Endothelial cell of umbilical vein (primary cell): Measurements from ENCODE around the gene KIF4A. TPM values are rescaled to one million over a fixed set of nuclear protein-coding genes. Genes with fewer than 3 reads are reported as not detected.
A peak's percentile ranks its signal among the peaks of the same experiment; 100 is the strongest.

Experiments
- BruUV-seq: library from RNA; stranded (reverse); fragments of 400-500 nt; replicated peaks from 2 replicates; lab custom pipeline; 2021; lab: Mats Ljungman, UMichigan
- CTCF ChIA-PET: fragments of 300-600, 350-600 bp; sonication (Branson Sonifier 250); formaldehyde crosslinking; loops from one replicate; lab custom pipeline; 2021; ENCODE audit warnings: antibody characterized with exemption, inconsistent platforms; lab: Charles Lee
- POLR2A ChIA-PET: fragments of 300-600, 350-600 bp; sonication (Branson Sonifier 250); formaldehyde crosslinking; loops from one replicate; lab custom pipeline; 2021; ENCODE audit warnings: antibody characterized with exemption, inconsistent platforms; lab: Charles Lee
- DNase-seq: peaks from one replicate; pipeline ENCODE4 v3.0.0-alpha.2; 2011; ENCODE audit warnings: low read depth, low spot score
- FAIRE-seq: peaks from 2 replicates; lab custom pipeline; 2011; peaks lifted over from hg19 to GRCh38; lab: Jason Lieb, UNC
- H2AFZ ChIP-seq: 2 replicates; pipeline ENCODE4 v1.6.0; 2012; ENCODE audit warnings: low read depth, low read length, control low read depth, inconsistent platforms
- H3K27ac ChIP-seq: 2 replicates; pipeline ENCODE4 v1.5.1; 2011; ENCODE audit warnings: low read depth, mild to moderate bottlenecking, control low read depth, low read length, moderate library complexity; ENCODE audit not compliant: insufficient read depth
- H3K27me3 ChIP-seq, 2 experiments: 2 replicates each; pipeline versions ENCODE4 v1.6.0 to v1.6.1; 2011; ENCODE audit warnings: low read length in 2 of 2, mixed read lengths in 1 of 2; ENCODE audit not compliant: control insufficient read depth in 2 of 2, insufficient read depth in 2 of 2
- H3K36me3 ChIP-seq, 2 experiments: 2 replicates in 1 of 2; 3 replicates in 1 of 2; pipeline ENCODE4 v1.5.1; 2011; ENCODE audit warnings: low read length in 2 of 2, mild to moderate bottlenecking in 1 of 2, moderate library complexity in 1 of 2; ENCODE audit not compliant: control insufficient read depth in 2 of 2, insufficient read depth in 2 of 2; ENCODE audit errors: extremely low read depth in 1 of 2
- H3K4me1 ChIP-seq: 3 replicates; pipeline ENCODE4 v1.5.1; 2011; ENCODE audit warnings: mild to moderate bottlenecking, low read length; ENCODE audit not compliant: control insufficient read depth, insufficient read depth; ENCODE audit errors: extremely low read depth
- H3K4me2 ChIP-seq: 2 replicates; pipeline ENCODE4 v1.6.1; 2011; ENCODE audit warnings: low read length, control low read depth, mixed read lengths; ENCODE audit not compliant: insufficient read depth
- H3K4me3 ChIP-seq, 3 experiments: fragments of 200-600 bp in 1 of 3; sonication (generic), shearing (Covaris generic) in 1 of 3; replicated peaks in 1 of 3; 2 replicates each; pipeline ENCODE4 v1.5.1; 2011 to 2016; ENCODE audit warnings: control low read depth in 3 of 3, low read length in 3 of 3, mild to moderate bottlenecking in 2 of 3, inconsistent platforms in 1 of 3, low read depth in 1 of 3, moderate library complexity in 1 of 3; ENCODE audit not compliant: insufficient read depth in 1 of 3
- H3K79me2 ChIP-seq: 2 replicates; pipeline ENCODE4 v1.6.0; 2012; ENCODE audit warnings: low read length, inconsistent platforms; ENCODE audit not compliant: control insufficient read depth, insufficient read depth
- H3K9ac ChIP-seq: replicated peaks from 2 replicates; pipeline ENCODE3; 2011; ENCODE audit warnings: low read length, control low read depth; ENCODE audit not compliant: insufficient read depth; ENCODE audit errors: extremely low read depth
- H3K9me1 ChIP-seq: replicated peaks from 3 replicates; pipeline ENCODE4 v1.6.0; 2011; ENCODE audit warnings: mild to moderate bottlenecking, low read length; ENCODE audit not compliant: control insufficient read depth, insufficient read depth; ENCODE audit errors: extremely low read depth
- H3K9me3 ChIP-seq: replicated peaks from 2 replicates; pipeline ENCODE4 v1.5.1; 2012; ENCODE audit warnings: low read length, inconsistent platforms; ENCODE audit not compliant: control insufficient read depth, insufficient read depth
- H4K20me1 ChIP-seq: replicated peaks from 2 replicates; pipeline ENCODE3; 2011; ENCODE audit warnings: mild to moderate bottlenecking, low read length; ENCODE audit not compliant: control insufficient read depth, insufficient read depth; ENCODE audit errors: extremely low read depth
- CTCF ChIP-seq, 2 donors: IDR thresholded peaks; 1 replicate in 1 of 2; 2 replicates in 1 of 2; pipeline ENCODE4 v1.5.1; 2011; ENCODE audit warnings: low read length in 2 of 2, mild to moderate bottlenecking in 2 of 2, moderate library complexity in 2 of 2, control low read depth in 1 of 2, inconsistent platforms in 1 of 2, low read depth in 1 of 2; ENCODE audit not compliant: insufficient read depth in 1 of 2; ENCODE audit errors: extremely low read depth in 1 of 2
- EZH2 ChIP-seq: IDR thresholded peaks from 2 replicates; pipeline ENCODE4 v1.6.1; 2012; ENCODE audit warnings: borderline replicate concordance, low read depth, mild to moderate bottlenecking, moderate library complexity, low read length, inconsistent platforms; ENCODE audit not compliant: severe bottlenecking
- FOS ChIP-seq: IDR thresholded peaks from 2 replicates; pipeline ENCODE4 v1.6.1; 2011; ENCODE audit warnings: mild to moderate bottlenecking, low read length, moderate library complexity, borderline replicate concordance; ENCODE audit not compliant: insufficient read depth
- GATA2 ChIP-seq: IDR thresholded peaks from 2 replicates; pipeline ENCODE4 v1.7.0; 2011; ENCODE audit warnings: low read depth, mild to moderate bottlenecking, moderate library complexity, mixed read lengths, low read length; ENCODE audit not compliant: insufficient read length, insufficient read depth
- JUN ChIP-seq: IDR thresholded peaks from 2 replicates; pipeline ENCODE4 v1.6.1; 2011; ENCODE audit warnings: borderline replicate concordance, low read depth; ENCODE audit not compliant: insufficient read length, insufficient read depth
- MYC ChIP-seq: IDR thresholded peaks from one replicate; pipeline ENCODE4 v1.6.1; 2011; ENCODE audit warnings: mild to moderate bottlenecking, low read depth, low read length
- POLR2A ChIP-seq: IDR thresholded peaks from 2 replicates; pipeline ENCODE4 v1.6.1; 2012; ENCODE audit warnings: low read depth, mild to moderate bottlenecking, control low read depth, low read length
- POLR2AphosphoS5 ChIP-seq: IDR thresholded peaks from 2 replicates; pipeline ENCODE4 v1.6.1; 2012; ENCODE audit warnings: low read depth, mild to moderate bottlenecking, control low read depth, low read length, moderate library complexity; ENCODE audit not compliant: insufficient read depth
- dilution Hi-C: fragments of 300-500 bp; cut with MboI; formaldehyde crosslinking; loops from one replicate; pipeline ENCODE4 v1.15.0; 2019; ENCODE audit warnings: low sequenced_read_pairs; ENCODE audit not compliant: extremely low pct_ligation_motif_present
- intact Hi-C: fragments of 100-400 bp; cut with micrococcal nuclease; formaldehyde crosslinking; loops from one replicate; pipeline ENCODE4 v1.10.0; 2022
- polyA plus RNA-seq, 4 experiments: library from polyadenylated mRNA; depleted of rRNA in 3 of 4; stranded (reverse) in 3 of 4; unstranded in 1 of 4; fragments of >200 nt; gene quantifications; 2 replicates each; pipeline versions ENCODE4 v1.2.1 to v1.2.3, GENCODE V29; 2011 to 2012; ENCODE audit warnings: missing spikeins in 1 of 4
- total RNA-seq: library from RNA; stranded (reverse); gene quantifications from 2 replicates; pipeline ENCODE4 v1.2.3, GENCODE V29; 2021
- TF ChIP-seq, protein P1 (sequence below): IDR thresholded peaks from 2 replicates; pipeline ENCODE4 v1.6.1; 2011; ENCODE audit not compliant: insufficient read depth, insufficient read length

Gene KIF4A
- total and polyA plus RNA-seq, 2 donors (not counting 3 experiments of a cell fraction or from before 2014, with no cell fraction given): 9.6 to 41.3 TPM

DNA sequence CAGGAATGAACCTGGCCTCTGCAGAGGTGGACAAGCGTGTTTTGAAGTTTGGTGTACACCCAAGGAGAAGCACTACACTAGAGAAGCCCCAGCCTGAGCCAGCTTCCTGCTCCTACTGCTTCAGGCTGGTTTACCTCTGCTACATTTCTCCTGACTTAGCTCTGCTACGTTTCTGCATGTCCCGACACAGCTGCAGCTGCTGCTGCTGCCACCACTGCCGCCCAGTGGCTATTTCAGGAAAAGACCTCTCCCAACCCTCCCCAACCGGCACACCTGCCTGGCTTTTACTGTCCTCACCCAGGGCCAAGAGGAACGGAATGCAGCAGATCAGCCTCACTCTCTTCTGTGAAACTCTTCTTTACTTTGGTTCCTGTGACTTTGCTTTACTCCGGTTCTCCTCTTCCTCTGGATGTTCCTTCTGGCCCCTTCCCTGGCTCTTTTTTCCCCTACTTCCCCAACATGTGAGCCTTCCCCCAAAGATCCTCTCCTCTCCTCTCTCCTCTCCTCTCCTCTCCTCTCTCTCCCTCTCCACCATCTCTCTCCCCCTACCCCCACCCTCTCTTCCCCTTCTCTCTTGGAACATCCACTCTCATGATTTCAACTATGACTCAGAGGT is 26.8 kb upstream of the KIF4A start:
- BruUV-seq: no TSS peak
- peak; percentile 85 for FAIRE-seq
- ChIA-PET CTCF (interaction anchor here (0.6 to 1.8 kb wide), 5 partner anchors 43 to 233 kb away, joined by 3 to 24 read pairs (median 3); partner anchors contain the start of gene IGBP1), POLR2A (no interaction called here)
- Histone ChIP-seq H3K9me1 (no peaks in the 10 kb centered on the region), H3K4me1 (no peaks in the 10 kb centered on the region), H3K79me2 (no peaks in the 10 kb centered on the region), H3K4me3 (no peak overlapping the region), H3K4me2 (no peak overlapping the region), H3K9ac (no peak overlapping the region), H3K27ac (no peak overlapping the region), H3K27me3 (no peaks in the 10 kb centered on the region), H3K36me3 (no peaks in the 10 kb centered on the region), H2AFZ (no peak overlapping the region), H4K20me1 (no peaks in the 10 kb centered on the region), H3K9me3 (no peaks in the 10 kb centered on the region)
- DNase-seq: peak; percentile 9
- intact Hi-C loops: loop anchor here (1.0 kb wide), 1 partner anchor 130 kb away; the partner anchor contains the start of gene IGBP1
- dilution Hi-C loops: no loop called here
- TF ChIP-seq, protein P1, sequence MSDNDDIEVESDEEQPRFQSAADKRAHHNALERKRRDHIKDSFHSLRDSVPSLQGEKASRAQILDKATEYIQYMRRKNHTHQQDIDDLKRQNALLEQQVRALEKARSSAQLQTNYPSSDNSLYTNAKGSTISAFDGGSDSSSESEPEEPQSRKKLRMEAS: no peak
- TF ChIP-seq CTCF (IDR thresholded peaks at IDR 0.05; ENCODE audit: extremely low read depth in 1 of 2, insufficient read depth in 1 of 2, low read depth in 1 of 2, low read length in 2 of 2): peak; percentile 20 to 58

DNA sequence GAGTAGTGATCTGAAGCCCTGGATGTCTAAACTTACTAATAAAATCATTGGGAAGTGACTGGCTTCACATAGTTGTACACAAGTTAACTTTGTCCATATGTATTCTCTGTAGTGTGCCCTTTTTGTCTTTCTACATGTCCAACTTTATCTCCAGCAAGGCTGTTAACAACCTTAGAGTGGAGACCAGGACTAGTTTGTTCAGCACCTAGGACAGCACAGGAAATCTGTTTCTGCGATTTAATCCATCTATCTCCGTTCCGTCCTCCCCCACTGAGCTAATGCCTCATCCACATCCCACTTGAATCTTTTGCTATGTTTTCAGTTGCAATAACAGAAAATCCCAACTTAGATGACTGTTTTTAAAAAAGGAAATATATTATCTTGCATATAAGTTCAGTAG is 25.1 kb upstream of the KIF4A start:
- intact Hi-C loops: no loop called here
- no peak overlapping the region for H3K4me3 ChIP-seq
- H3K36me3 ChIP-seq: no peaks in the 10 kb centered on the region
- no peaks in the 10 kb centered on the region for H3K9me1 ChIP-seq
- H4K20me1 ChIP-seq: no peaks in the 10 kb centered on the region
- no peak overlapping the region for H2AFZ ChIP-seq
- no peak overlapping the region for H3K4me2 ChIP-seq
- no peaks in the 10 kb centered on the region for H3K79me2 ChIP-seq
- no peaks in the 10 kb centered on the region for H3K27me3 ChIP-seq
- H3K9ac ChIP-seq: no peak overlapping the region
- ChIA-PET CTCF (interaction anchor here (1.5 kb wide), 1 partner anchor 131 kb away, joined by 4 read pairs; the partner anchor contains the start of gene IGBP1), POLR2A (no interaction called here)
- BruUV-seq: no TSS peak
- H3K27ac ChIP-seq: no peak overlapping the region
- TF ChIP-seq, protein P1: no peak
- no peak for TF ChIP-seq EZH2
- TF ChIP-seq JUN: no peak
- TF ChIP-seq POLR2A: no peak
- TF ChIP-seq GATA2: no peak
- no peak for TF ChIP-seq MYC
- TF ChIP-seq FOS: no peak
- no peak for TF ChIP-seq POLR2AphosphoS5
- TF ChIP-seq CTCF (IDR thresholded peaks at IDR 0.05; ENCODE audit: extremely low read depth in 1 of 2, insufficient read depth in 1 of 2, low read depth in 1 of 2, low read length in 2 of 2): no peak
- no peaks in the 10 kb centered on the region for H3K4me1 ChIP-seq
- DNase-seq (no peak), FAIRE-seq (no peak)
- no peaks in the 10 kb centered on the region for H3K9me3 ChIP-seq
- dilution Hi-C loops: no loop called here
